ENCODE results near the gene ADCY9.
"Not testable (repeated sequence)": the region's sequence is repeated elsewhere in the genome, so short reads cannot be mapped to it uniquely, and the experiment has no call there.

Gene ADCY9

DNA sequence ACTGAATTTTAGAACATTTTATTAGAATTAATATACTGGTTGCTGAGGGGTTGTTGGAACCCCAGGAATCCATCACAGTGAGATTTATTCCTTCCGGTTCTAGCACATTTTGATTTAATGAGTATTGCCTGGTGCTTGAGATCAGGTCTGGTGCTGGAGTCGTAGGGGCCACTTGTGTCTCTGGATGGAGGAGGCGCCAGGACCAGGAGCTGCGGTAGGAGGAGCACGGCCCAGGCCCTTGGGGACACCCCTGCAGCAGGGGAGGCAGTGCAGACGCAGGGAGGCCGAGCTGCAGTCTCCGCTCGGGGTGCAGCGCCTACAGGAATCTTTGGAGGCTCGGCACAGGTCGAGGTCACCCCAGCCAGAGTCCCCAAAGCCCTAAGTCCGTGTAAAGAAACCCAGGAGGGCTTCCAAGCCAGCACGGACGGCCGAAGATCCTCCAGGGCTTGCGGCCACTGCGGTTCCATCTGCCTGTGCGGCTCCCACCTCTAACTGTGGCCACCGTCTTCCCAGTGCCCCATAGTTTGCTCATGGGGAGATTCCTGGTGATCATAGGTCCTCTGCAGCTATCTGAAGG lies 169.6 kb downstream of the ADCY9 start:
- no peak for DNase-seq

DNA sequence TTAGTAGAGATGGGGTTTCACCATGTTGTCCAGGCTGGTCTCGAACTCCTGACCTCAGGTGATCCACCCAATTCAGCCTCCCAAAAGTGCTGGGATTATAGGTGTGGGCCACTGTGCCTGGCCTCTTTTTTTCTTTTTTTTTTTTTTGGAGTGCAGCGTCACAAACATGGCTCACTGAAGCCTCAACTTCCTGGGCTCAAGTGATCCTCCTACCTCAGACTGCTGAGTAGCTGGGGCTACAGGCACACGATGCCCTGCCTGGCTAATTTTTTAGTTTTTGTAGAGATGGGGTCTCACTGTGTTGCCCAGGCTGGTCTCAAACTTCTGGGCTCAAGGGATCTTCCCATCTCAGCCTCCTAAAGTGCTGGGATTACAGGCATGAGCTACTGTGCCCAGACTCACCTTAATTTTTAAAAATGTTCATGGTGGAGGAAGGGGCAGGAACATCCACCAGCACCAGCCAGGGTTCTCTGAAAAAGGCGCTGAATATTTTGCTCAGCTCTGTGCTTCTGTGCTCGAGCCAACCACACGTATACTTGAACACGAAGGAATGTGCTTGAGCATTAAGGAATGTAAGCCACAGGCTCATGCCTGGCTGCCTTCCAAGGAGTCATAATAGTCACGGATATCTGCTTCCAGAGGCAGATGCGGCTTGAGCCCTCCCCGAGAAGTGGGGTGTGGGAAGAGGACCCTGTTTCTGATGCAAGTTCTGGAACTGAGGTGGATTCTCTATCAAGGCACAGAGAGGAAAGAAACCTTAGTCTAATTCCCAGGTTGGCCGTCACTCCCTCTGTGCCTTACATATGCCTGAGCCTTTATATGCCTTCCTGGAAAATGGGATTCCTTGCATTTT lies 170.3 kb downstream of the ADCY9 start:
- DNase-seq = peak; percentile 85

DNA sequence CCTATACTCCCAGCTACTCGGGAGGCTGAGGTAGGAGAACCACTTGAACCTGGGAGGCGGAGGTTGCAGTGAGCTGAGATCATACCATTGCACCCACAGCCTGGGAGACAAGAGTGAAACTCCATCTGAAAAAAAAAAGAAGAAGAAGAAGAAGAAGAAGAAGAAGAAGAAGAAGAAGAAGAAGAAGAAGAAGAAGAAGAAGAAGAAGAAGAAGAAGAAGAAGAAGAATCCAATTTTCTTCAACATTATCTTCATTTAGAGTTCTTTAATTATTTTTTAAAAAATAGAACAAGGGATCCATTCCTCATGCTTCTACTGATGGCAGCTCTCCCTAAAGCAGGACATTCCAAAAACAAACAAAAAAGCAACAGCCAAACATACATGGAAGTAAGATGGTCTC lies 171.8 kb downstream of the ADCY9 start:
- not testable (repeated sequence) for DNase-seq

DNA sequence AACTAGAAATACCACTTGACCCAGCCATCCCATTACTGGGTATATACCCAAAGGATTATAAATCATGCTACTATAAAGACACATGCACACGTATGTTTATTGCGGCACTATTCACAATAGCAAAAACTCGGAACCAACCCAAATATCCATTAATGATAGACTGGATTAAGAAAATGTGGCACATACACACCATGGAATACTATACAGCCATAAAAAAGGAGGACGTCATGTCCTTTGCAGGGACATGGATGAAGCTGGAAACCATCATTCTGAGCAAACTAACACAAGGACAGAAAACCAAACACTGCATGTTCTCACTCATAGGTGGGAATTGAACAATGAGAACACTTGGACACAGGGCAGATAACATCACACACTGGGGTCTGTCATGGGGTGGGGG lies 174.1 kb downstream of the ADCY9 start:
- not testable (repeated sequence) for DNase-seq

DNA sequence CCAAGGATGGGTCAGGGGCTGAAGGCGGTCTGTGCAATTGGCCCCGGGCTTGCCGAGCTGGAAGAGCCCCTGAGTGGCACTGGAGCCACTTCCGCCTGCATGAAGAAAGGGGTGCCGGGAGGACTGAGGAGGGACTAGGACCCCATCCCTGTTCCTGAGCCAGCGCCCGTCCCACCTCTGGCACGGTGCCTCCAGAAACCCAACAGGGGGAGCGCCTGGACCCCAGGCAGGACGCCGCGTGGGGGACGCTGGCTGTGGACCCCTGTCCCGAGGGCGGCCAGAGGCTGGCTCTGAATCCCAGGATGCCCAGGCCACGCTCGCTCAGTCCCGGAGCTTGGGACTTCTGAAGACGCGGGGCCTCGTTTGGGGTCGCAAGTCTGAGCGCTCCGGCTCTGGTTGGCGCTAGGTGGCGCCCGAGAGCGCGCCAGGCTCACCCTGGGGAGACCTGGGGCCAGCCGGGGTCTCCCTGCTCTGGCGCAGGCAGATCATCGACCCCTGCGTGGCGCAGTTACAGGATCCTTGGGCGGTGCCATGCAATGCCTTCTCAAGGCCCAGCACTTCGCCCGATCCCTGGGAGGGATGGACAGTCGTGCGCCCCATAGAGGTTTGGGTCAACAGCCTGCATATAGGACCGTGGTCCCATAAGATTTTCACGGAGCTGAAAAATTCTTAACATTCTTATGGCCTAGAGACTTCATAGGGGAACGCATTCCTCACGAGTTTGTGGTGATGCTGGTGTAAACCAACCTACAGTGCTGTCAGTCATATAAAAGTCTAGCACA lies 177.2 kb downstream of the ADCY9 start:
- peak; percentile 86 for DNase-seq

DNA sequence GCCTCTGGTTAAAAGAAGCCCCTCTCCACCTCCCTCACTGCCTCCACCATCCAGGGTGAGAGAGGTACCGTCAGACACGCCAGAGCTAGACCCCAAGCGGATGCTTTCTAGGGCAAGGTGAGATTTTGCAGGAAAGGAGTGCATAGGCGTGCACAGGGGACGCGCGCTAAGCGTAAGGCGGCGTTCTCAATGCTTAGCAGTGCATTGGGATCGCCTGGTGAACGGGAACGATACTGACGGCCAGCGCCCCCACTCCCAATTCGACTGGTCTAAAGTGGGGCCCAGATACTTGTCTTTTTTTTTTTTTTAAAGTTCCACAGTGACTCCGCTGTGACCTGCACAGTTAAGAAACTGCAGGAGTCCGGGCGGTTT lies 177.8 kb downstream of the ADCY9 start:
- DNase-seq = no peak

DNA sequence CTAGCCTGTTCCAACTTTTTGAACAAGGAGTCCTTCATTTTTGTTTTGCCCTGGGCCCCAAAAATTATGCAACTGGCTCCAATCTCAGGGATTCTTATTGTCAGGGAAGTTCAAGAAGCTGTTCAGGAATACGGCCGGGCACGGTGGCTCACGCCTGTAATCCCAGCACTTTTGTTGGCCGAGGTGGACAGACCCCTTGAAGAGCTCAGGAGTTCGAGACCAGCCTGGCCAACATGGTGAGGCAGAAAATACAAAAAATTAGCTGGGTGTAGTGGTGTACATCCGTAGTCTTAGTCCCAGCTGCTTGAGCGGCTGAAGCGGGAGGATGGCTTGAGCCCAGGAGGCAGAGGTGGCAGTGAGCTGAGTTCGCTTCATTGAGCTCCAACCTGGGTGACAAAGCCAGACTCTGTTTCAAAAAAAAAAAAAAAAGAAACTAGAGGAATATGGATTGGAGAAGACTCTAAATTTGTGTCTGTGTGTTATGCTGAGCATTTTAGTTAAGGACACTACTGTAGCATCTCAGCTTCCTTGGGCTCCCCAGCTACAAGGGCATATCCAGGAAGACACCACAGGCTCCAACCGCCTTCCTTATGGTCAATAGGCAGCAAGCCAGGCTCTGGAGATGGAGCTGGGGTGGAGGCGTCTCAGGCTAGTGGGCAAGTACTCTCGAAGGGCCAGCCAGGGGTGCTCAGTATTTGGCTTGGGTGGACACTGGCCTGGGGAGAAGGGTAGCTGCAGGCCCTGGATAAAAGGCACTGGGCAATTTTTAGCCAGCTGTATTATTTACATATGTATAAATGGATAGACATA lies 179.0 kb downstream of the ADCY9 start:
- no peak for DNase-seq

DNA sequence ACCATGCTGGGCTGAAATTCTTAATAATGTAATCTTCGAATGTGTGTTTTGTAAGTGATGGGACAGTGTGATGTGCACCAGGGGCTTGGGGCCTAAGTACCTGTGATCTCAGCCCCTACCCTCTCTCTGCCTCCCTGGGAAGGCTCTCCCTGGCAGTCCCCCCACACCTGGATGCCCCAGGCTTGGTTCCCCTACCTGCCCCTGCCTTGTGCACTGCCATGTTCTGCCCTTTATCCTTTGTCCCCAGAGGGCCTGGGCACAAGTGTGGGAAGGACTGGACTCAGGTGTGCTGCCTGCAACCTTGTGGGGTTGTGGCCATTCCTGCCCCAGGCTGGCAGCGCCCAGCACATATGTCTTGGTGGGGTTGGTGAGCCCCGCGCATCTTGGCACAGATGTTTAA lies 180.3 kb downstream of the ADCY9 start:
- DNase-seq = no peak

DNA sequence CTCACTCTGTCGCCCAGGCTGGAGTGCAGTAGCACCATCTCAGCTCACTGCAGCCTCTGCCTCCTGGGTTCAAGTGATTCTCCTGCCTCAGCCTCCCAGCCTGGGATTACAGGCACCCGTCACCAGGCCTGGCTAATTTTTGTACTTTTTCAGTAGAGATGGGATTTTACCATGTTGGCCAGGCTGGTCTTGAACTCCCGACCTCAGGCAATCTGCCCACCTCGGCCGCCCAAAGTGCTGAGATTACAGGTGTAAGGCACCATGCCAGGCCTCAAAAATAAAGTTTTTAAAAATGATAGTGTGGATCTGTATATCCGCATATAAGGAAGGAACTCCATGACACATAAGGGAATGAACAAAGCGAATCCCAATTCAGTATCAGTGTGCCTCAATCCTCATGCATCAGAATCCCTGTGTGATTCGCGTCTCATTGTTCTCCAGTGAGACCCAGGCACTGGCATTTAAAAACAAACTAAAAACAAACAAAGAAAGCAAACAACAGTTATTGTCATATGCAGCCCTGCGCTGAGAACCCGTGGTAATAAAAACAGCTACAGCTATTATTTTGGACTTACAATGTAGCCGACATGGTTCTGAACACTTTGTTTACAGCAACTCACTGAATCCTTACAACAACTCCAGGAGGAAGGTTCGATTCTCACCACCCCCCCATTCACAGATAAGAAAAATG lies 181.6 kb downstream of the ADCY9 start:
- DNase-seq = no peak

DNA sequence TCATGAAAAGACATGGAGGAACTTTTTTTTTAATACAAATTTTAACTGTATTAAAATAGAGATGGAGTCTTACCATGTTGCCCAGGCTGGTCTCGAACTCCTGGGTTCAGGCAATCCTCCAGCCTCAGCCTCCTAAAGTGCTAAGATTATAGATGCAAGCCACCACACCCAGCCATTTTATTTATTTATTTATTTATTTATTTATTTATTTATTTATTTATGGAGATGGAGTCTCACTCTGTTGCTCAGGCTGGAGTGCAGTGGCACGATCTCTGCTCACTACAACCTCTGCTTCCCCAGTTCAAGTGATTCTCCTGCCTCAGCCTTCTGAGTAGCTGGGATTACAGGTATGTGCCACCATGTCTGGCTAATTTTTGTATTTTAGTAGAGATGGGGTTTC lies 189.1 kb downstream of the ADCY9 start:
- DNase-seq = not testable (repeated sequence)

DNA sequence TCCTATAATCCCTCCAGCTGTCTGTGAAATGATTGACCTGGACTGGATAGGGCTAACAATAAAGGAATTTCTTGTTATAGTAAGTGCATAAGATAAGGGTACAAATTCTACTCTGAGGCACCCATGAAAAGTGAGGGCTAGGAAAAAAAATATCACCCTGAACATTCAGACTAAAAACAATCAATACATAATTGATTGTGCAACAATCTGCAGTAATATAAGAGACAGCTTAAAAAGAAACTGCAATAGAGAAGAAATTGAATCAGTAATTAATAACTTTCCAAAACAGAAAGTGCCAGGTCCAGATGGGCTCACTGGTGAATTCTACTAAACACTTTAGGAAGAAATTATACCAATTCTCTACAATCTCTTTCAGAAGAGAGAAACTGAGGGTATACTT lies 191.5 kb downstream of the ADCY9 start:
- no peak for DNase-seq

DNA sequence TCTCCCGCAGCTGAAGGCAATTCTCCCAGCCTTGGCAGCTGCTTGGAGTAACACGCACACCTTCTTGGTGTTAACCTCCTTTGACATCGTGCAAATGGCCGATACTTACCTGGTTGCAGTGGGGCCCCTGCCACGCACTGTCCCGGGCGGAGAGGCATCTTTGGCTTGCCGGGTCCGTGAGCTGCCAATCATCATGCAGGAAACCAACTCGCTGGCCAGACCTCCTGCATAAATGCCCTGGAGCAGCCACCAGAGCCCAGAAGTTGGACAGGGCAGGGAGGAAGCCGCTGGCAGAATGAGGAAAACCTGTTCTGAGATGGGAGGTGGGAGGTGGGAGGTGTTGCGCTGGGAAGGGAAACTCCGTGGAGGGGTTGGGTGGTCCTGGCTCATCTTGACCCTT lies 194.0 kb downstream of the ADCY9 start:
- DNase-seq = no peak

DNA sequence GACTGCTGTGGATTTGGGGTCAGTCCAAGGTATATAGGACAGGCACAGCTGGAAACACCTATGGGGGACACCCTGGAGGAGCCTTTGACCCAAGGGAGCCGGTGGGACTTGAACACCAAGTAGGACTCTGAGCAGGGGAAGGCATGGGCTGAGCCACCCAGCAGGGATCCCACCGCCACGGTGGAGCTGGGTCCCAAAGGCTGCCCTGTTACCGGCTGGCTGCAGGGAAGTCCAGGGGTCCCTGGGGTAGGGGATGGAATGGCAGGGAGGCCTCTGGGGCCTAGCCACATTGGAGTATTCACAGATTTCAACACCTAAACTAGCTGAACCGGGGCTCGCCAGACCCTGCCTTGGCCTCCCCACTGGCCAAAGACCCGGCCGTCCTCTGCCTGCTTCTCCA lies 196.0 kb downstream of the ADCY9 start:
- DNase-seq = no peak

DNA sequence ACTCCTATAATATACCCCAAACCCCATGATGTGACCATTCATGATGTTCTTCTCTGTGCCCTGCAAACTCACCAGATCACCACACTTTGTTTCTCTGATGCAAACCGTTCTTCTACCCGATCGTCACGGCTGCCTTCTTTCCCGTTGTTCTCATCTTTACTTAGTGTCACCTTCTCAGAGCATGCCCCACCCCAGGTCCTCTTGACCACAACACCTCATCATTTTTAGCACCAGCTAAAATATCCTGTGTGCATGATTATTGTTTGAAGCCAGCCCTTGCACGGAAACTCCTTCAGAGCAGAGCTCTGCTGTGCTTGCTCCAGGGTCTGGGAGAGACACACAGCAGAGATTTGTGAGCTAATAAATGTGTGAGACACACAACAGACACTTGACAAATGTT lies 196.8 kb downstream of the ADCY9 start:
- no peak for DNase-seq

DNA sequence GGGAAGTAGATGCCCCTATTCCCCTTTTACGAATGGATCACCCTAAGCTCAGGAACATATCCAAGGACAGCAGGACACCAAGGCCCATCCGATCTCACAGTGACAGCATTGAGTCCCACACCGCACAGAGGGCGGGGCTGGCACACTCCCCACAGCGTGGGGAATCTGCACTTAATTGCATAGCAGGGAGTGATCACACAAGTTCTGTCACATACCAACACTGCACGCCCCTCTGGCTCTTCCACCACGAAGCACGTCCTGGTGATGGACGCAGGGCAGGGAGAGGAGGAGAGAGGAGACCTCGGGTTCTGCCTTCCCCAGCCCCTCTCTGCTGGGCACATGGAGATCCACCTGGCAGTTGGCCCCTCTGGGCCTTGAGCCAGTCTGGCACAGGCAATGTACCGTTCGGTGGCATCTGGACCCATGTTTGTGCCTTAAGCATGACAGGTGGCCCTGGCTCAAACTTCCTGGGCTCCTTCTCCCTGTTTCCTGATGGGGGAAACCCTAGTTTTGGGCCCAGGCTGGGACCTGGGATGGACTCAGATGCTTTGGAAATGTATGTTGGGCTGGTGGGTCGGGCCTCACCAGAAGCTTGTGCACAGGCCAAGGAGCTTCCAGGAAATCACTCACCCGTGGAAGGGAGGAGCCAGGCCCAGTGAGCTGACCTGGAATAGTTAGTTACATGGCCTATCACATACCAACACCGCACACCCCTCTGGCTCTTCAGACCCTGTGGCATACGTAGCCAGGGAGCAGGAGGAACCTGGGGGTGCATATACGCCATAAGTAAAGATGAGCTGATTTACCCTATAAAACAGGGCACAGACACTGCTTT lies 200.6 kb downstream of the ADCY9 start:
- DNase-seq = no peak

DNA sequence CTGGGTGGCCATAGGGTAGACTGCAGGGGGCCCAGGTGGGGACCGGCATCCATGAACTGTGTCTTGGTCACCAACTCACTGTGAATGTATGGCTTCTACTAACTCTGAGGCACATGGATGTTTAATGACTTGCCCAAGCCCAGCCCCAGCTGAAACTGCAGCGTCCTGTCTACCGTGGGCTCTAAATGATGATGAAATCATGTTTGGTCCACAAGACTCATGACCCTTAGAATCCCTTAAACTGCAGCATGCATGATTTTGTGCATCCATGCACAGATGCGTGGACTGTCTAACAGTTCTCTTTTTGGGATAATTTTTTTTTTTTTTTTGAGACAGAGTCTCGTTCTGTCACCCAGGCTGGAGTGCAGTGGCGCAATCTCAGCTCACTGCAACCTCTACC lies 203.3 kb downstream of the ADCY9 start:
- no peak for DNase-seq

Measured in islet precursor cell (in vitro differentiated cells).